GM13977 (cell line): ENCODE data around the gene TNFRSF4.

Experiments used
- DNase-seq: peaks from one replicate; pipeline ENCODE4 v3.0.0; 2012; ENCODE audit warnings: low spot score
- CTCF ChIP-seq: IDR thresholded peaks from 2 replicates; pipeline ENCODE4 v1.5.1; 2012; ENCODE audit warnings: mild to moderate bottlenecking, control low read depth; ENCODE audit not compliant: insufficient read depth; ENCODE audit errors: extremely low read depth, missing control alignments
- in situ Hi-C: fragments of 300-500 bp; cut with MboI; formaldehyde crosslinking; loops from one replicate; pipeline ENCODE4 v1.12.0; 2022; ENCODE audit warnings: low sequenced_read_pairs, low pct_unique_long_range_greater_than_20kb, mixed read lengths, inconsistent platforms; ENCODE audit not compliant: unreplicated experiment

TNFRSF4 gene

GRCh38 chr1:1259119-1259488 lies 45.2 kb upstream of the TNFRSF4 start:
- no peak for DNase-seq

GRCh38 chr1:1256956-1257871 lies 43.3 kb upstream of the TNFRSF4 start:
- in situ Hi-C loops: no loop called here
- TF ChIP-seq CTCF: no peak
- DNase-seq: no peak

More at GRCh38 chr1:1259119-1259488, 45.2 kb upstream of the TNFRSF4 start:
- TF ChIP-seq CTCF: no peak
- in situ Hi-C loops: no loop called here

GRCh38 chr1:1255611-1256010 lies 41.7 kb upstream of the TNFRSF4 start:
- no peak for DNase-seq
- TF ChIP-seq CTCF: no peak
- in situ Hi-C loops: no loop called here

GRCh38 chr1:1255078-1255477 lies 41.1 kb upstream of the TNFRSF4 start:
- TF ChIP-seq CTCF: no peak
- DNase-seq: no peak
- in situ Hi-C loops: no loop called here

- in situ Hi-C loops: no loop called here
- no peak for DNase-seq
- TF ChIP-seq CTCF: no peak
Measured at GRCh38 chr1:1254667-1254998, 40.7 kb upstream of the TNFRSF4 start.

GRCh38 chr1:1253972-1254666 lies 40.2 kb upstream of the TNFRSF4 start:
- DNase-seq: no peak
- no peak for TF ChIP-seq CTCF
- in situ Hi-C loops: no loop called here
